Stimulated activated CD8-positive, alpha-beta memory T cell treated with anti-CD3 and anti-CD28 coated beads, Interleukin-7, amount 100 ng/mL, for 4 hours (primary cell): Measurements from ENCODE around the gene EPS8.

Experiments used
- DNase-seq, 2 donors: peaks; one replicate each; pipeline ENCODE4 v3.0.0-alpha.2; 2020; ENCODE audit warnings: low read depth in 2 of 2

Gene EPS8

DNA sequence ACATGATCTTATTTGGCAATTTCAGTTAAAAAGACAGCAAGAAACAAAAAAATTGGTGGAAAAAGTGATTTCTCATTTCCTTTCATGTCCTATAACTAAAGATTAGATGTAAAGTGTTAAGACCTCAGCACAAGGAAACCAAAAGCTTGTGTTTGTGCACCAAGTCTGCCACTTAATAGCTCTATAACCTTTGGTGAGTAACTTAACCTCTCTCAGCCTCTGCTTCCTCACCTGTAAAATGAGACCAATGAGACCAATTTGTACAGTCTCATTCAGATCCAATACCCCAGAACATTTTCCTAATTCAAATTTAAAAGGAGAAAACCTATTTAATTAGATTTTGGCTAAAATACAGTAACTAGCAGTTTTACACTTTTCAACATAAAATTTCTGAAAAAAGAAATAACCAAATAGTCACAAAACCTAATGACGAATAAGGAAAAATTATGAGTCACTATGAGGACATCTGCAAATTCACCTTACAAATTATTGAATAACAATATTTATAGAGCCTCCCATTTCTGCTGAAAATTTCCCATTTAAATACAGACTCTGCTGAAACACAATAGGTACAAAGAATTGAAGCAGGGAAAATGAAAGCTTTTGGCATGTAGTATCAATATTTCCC is 71.1 kb downstream of the EPS8 start:
- DNase-seq: no peak

DNA sequence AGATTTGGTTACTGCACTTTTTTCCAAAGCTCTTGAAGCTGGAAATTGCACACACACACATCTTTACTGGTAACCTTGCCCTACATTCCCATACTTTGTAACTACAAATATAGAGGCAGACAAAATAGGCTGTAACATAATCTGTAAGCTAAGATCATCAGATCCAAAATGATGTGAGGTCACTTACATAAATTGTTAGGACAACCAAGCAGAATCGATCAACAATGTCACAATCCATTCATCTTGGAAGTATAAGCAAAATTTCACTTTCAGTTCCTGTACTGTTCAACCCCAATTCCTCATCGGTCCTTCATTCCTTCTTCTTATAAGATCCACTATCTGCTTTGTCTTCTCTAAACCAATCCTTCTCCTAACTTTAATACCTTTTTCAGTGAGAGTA is 72.6 kb downstream of the EPS8 start:
- DNase-seq: no peak

DNA sequence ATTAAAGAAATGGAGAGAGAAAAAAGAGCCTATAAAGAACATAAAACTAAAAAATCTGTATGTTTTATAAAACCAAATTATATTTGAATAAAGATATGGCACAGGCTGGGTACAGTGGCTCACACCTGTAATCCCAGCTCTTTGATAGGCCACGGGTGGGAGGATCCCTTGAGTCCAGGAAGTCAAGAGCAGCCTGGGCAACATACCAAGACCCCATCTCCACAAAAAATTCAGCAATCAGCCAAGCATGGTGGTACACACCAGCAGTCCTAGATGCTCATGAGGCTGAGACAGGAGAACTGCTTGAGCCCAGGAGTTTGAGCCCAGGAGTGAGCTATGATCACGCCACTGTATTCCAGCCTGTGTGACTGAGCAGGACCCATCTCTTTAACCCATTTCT is 74.9 kb downstream of the EPS8 start:
- DNase-seq: no peak

DNA sequence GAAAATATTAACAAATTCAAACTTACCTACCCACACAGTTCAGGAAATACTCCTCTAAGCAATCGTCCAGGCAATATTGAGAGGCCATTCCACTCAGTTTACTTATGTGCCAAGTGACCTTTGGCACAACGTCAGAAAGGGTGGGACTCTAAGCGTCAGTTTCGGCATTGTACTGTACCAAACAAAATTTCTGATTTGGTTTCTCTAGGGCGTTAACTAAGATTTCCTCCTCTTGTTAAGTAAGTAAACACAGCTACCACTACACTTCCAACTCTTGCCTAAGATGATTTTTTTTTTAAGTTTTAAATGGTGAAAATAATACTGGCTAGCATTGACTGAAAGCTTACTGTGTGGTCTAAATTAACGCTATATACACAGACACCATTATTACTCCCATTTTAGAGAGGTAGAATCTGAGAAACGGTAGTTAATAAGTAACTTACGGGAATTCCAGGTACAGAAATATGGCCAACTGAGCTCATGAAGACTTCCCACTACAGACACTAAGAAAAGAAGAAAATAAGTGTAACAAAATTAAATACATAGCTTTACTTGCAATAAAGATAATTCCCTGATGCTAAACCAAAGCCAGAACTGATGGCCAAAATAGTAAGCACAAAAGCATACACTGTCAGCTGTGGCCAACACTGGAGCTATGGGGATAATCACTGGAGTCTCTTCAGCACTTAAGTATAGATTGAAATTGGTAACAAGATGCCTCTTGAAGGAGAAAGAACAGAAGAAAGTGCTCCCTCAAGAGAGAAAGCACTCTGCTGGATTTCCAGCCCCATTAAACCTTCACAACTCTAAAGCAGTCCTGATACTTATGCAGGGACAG is 76.1 kb downstream of the EPS8 start:
- no peak for DNase-seq

DNA sequence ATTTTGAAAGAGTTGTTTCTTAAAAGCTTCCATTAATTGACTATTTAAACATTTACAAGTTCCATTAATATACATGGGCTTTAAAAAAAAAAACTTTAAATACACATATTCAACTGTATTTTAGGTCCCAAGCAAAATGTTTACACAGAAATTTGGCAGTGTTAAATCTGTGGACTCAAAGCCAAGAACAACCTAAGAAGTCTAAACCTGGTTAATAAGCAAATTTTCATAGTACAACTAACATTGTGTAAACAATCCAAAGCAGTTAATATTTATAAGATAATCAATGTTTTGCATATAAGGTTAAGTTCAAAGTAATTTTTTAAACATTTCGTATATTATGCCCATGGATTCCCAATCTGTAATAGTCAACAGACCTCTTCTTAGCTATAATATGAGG is 77.0 kb downstream of the EPS8 start:
- DNase-seq: no peak

DNA sequence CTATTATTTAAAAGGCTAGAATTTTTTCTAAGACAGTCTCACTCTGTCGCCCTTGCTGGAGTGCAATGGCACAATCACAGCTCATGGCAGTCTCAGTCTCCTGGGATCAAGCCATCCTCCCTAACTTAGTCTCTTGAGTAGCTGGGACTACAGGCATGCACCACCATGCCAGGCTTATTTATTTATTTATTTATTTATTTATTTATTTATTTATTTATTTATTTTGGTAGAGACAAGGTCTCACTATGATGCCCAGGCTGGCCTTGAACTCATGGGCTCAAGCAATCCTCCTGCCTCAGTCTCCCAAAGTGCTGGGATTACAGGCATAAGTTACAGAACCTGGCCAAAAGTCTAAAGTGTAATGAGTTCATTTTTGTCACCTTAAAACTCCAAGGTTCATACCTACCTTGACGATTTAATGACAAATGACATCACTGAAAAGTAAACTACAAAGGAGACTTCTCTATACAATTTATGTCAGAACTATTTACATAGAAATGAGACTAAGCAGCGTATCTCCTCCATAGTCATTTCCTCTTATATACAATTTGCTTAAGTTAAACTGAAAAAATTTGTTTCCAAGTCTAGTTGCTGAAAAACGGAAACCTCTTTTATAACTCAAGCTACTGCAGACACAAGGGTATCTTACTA is 78.2 kb downstream of the EPS8 start:
- no peak for DNase-seq

DNA sequence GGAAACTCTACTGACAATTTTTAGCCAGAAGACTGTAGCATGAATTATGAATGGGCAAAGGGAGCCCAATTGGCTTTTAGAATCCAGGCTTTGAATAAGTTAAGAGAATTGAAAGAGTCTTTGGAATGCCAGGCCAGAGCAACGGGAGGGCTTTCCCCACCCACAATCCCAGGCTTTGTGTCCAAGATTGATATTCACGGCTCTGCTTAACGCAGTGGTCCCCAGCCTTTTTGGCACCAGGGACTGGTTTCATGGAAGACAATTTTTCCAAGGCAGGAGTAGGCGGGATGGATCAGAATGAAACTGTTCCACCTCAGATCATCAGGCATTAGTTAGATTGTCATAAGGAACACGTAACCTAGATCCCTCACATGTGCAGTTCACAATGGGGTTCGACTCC is 79.6 kb downstream of the EPS8 start:
- DNase-seq: no peak

DNA sequence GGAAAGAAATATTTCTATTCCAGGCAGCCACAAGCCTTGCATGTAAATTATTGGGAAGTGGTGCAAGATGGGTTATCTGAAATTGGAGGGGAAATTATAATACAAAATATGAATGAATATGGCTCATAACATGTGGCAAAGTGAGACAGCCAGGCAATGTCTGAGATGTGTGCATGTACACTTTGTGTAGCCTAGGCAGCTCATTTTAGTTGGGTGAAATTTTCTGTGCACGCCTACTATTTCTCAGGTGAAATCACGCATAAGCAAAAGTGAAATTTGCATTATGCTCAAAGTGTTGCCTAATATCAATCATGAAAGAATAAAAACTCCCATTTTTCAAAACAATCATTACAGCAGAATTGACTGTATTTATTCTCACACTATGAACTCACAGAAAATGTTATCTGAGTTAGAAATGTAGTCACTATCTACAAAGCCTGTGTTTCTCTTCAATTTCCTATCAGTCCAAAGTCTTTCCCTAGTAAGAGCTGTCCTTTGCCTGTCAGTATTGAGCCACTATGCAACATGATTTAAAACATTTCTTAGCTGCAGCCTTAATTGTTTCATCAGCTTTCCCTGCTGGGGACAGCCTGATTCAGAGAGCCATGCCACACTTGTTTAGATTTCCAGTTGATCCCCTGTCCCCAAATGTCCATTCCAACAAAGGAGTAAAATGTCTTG is 80.7 kb downstream of the EPS8 start:
- no peak for DNase-seq

DNA sequence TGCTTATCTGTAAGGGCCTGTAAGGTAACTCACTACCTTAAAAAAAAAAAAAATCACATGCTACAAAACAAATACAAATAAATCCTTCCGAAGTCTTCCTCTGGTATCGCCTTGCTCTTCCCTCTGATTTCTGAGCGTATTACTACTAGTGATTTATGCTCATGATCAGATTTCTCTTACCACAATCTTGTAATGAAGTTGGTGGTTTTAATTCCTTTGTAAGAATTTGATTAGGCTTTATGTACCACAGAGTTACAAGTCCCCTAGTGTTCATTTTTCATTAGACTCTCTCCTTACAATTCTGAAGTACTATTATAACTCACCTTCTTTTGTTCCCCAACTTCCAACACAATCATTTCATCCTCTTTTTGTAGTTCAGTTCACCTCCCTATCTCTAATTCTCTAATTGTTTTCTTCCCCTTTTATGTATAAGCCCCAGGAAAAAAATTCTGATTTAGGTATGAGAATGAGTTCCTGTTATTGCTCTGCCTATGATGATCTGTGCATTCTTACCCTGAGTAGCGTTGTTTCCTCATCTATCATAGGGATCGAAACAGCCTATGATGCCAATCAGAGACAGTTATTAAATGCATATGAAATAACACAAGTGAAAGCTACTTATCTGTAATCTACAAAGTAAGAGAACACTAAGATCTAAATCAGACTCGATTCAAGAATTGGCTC is 81.5 kb downstream of the EPS8 start:
- DNase-seq: no peak

DNA sequence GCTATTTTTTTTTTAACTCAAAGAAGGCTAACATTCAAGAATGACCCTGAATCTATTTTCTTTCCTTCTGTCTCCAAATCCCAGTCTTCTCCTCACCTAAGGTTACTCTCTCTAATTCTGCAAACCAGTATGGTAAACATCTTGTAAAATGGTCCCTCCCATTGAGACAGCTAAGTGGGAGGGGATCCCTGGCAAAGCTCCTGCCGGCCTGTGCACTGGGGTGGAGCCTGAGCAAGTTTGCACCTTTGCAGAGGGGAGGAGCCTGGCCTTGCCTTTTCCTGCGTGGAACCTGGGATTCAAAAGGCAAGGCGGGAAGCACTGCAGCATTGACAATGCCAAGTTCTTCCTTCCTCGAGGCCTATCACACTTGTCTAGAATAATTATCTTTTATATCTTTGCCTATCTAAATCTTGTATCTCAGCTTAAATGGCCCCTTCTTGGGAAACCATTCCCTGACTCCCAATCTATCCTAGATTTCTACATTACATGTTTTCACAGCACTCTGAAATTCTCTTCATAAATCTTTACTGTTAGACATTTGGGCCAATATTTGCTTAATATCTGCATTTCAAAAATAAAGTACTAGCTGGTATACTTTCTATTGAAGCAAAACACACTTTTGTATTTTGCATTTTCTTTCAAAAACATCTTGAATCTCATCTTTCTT is 83.0 kb downstream of the EPS8 start:
- DNase-seq: no peak

DNA sequence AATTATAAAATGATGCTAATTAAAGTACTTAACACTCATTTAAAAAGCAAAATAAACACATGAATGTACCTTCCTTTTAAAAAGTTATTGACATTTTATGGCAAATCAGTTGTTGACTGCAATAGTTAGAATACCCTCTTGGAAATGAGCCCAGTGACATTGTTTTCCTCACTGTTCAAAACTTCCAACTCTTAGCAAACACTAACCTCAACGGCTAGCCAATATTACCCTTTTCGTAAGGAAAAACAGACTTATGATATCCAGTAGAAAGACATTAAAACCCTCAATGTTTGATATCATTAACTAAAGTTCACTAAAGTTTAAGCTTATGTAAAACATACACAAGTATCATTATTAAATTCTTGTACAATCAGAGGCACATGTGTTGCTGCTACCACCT is 83.6 kb downstream of the EPS8 start:
- no peak for DNase-seq

DNA sequence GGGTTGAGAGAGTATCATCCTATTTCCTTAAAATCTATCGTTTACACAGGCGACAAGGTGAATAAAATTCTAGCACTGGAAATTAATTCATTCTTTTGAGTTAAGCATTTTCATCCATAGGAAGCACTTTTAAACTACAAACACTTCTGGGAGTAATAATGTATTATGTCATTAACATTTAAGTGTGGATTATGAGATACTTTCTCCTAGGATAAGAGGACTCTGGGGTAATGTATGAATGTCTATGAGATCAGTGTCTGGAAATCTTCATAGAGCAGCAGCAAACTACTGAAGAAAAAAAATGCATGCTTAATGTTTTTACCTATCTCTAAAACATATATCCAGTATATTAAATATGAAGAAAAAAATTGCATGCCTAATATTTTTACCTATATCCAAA is 86.9 kb downstream of the EPS8 start:
- DNase-seq: no peak

DNA sequence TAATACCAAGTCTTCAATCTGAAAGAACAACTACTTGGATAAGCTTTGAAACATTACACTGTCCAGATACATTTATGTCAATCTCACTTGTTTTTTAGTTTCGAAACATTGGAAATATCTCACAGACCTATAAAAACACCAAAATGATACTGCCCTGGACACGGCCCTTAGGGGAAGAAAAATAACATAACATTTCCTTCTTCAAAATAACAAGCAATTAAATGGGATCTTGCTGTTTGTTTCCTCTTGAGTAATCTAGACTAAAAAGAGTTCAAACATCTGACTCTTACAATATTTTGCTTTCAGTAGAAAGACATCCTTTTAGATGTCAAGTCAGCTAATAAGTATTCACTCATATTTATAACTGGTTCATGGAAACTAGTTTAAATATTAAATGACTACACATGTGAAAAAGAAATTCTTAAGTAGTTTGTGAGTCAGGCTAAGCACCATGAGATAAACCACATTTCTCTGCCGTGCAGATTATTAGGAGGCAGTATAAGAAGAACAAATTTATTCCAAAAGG is 87.5 kb downstream of the EPS8 start:
- no peak for DNase-seq

DNA sequence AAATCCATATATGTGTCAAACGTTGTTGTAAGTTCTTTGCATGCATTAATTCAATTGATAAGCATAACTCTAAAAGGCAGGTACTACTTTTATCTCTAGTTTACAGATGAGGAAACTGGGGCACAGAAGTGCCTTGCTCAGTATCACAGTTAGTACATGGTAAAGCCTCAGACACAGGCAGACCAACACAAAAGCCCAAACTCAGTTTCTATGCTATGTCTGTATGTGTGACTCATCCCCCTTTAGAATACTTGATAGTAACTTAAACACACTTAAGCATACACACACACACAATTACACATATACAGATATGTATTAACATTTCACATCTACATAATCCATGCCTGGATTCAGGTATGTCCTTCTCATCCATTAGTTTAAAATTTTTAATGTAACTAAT is 88.0 kb downstream of the EPS8 start:
- DNase-seq: no peak

DNA sequence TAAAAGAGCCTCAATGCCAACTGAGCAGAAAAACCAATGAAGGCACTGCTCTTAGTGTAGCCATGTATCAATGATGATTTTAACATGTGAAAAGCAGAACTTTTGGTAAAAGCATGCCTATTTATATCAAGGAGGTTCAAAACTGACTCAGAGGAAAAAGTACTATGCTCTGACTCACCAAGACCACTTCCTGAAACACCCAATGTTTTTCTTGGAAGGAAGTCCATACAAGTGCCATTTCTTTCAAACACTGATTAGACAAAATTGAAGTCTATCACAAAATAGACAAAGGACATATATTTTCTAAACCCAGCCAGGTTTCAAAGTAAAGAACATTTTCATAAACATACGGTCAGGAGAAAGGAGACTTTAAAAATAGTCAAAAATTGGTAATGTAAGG is 88.6 kb downstream of the EPS8 start:
- DNase-seq: no peak

DNA sequence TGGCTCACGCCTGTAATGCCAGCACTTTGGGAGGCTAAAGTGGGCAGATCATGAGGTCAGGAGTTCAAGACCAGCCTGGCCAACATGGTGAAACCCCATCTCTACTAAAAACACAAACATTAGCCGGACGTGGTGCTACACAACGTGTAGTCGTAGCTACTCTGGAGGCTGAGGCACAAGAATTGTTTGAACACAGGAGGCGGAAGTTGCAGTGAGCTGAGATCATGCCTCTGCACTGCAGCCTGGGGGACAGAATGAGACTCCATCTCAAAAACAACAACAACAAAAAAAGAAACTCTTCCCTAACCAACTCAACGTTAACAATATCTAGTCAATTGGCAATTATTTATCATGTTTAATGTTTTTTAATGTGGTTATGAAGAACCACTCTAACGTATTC is 89.3 kb downstream of the EPS8 start:
- DNase-seq: no peak

DNA sequence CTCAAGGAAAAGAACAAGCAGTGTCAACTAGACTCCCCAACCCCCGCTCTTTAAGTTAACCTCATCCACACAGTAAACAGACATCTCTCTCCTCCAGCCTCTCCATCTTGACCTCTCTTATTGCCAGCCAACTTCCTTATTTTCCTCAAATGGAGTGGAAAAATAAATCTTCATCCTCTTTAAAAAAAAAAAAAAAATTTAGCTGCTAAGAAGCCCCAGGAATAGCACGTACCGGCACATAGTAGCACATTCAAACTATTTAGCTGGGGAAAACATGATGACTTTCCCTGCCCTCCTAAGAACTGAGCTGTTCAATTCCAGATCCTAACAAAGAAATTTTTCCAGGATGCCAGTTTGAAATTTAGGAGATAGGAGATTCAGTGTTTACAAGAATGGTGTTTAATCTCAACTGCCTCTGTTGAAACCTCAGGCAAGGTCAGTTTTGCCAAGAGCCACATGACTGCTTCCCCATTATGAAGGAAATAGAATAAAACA is 90.8 kb downstream of the EPS8 start:
- DNase-seq: no peak

DNA sequence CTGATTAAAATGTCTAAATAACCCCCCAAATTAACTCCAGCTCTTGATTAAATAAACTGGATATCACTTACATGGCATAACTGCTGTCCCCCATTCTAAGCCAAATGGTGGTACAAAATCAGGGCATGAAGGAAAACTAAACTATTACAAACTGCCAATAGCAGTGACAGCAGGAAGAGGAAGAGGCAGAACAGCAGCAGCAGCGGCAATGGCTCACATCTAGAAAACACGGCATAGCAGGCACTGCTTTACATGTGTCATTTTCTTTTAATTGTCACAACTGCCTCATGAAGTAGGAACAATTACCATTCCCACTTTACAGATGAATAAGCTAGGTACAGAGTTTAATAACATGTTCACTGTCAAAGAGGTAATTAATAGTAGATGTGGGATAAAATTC is 92.0 kb downstream of the EPS8 start:
- no peak for DNase-seq

DNA sequence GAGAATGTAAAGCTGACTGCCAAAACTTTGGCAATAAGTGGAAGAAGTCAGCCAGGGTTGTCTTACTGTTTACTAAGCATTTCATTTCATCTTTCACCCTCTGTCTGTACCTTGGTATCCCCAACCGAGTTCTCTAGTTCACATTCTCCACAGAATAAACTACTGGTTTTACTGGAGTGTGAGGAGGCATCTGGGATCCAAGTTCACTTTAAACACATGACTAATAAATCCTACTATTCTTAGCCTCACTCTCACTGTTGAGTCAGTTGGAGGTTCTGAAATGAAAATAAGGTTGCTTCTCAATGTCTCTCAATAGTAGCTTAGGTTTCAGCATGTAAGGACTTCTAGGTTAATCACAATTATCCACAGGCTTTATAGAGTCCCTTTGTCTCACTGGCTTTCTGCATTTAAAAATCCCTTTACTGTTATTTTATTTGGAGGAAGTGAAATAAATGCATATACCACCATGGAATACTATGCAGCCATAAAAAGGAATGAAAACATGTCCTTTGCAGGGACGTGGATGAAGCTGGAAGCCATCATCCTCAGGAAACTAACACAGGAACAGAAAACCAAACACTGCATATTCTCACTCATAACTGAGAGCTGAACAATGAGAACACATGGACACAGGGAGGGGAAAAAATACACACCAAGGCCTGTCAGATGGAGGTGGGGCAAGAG is 95.8 kb downstream of the EPS8 start:
- no peak for DNase-seq

DNA sequence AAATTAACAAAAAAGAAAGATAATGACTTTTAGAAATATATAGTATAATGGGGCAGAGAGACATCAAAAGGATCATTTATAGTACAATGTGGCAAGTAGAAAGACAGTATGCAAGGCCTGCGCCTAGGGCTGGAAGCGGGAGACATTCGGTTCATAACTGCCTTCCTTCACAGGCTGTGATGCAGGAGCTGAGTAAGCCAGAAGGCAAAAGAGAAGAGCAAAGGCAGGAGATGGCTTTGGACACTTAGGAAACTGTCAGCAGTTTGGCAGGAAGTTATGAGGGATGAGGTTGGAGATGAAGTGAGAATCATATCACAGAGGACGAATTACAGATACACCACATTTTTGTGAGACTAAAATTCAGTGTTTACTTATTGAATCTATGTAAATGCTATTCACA is 97.8 kb downstream of the EPS8 start:
- DNase-seq: no peak
